HL-60 (cell line): Measurements from ENCODE around the gene DLEU7.
A peak's percentile ranks its signal among the peaks of the same experiment; 100 is the strongest.

Experiments used
- DNase-seq, 2 experiments: peaks; one replicate each; pipeline ENCODE4 v3.0.0-alpha.2; 2010 to 2020; ENCODE audit warnings: low read depth in 1 of 2, low spot score in 1 of 2
- H3K27ac ChIP-seq: fragments of 250-450 bp; sonication (Bioruptor Pico); replicated peaks from 2 replicates; pipeline ENCODE4 v1.5.1; 2020; ENCODE audit warnings: mild to moderate bottlenecking, moderate library complexity
- H3K27me3 ChIP-seq: fragments of 250-450 bp; sonication (Bioruptor Pico); 2 replicates; pipeline ENCODE4 v1.5.1; 2021; ENCODE audit warnings: mild to moderate bottlenecking, moderate library complexity; ENCODE audit not compliant: insufficient read depth, poor library complexity, severe bottlenecking
- H3K4me3 ChIP-seq: replicated peaks from 2 replicates; pipeline ENCODE4 v1.5.1; 2011; ENCODE audit warnings: mild to moderate bottlenecking, control low read depth, low read length; ENCODE audit not compliant: insufficient read depth
- GABPA ChIP-seq: IDR thresholded peaks from 2 replicates; pipeline ENCODE4 v1.6.1; 2012; ENCODE audit warnings: low read depth
- POLR2AphosphoS5 ChIP-seq: IDR thresholded peaks from 2 replicates; pipeline ENCODE4 v1.6.1; 2012; ENCODE audit warnings: low read depth
- SPI1 ChIP-seq: IDR thresholded peaks from 2 replicates; pipeline ENCODE4 v1.6.1; 2012; ENCODE audit warnings: low read depth, mild to moderate bottlenecking, borderline replicate concordance
- TF ChIP-seq, protein P1 (sequence below): IDR thresholded peaks from 2 replicates; pipeline ENCODE4 v1.6.1; 2012; ENCODE audit warnings: low read depth; ENCODE audit not compliant: insufficient replicate concordance
- TF ChIP-seq, protein P2 (sequence below): IDR thresholded peaks from one replicate; pipeline ENCODE4 v1.5.1; 2011; ENCODE audit warnings: low read length, control low read depth, inconsistent platforms; ENCODE audit not compliant: insufficient read depth

Gene DLEU7

DNA sequence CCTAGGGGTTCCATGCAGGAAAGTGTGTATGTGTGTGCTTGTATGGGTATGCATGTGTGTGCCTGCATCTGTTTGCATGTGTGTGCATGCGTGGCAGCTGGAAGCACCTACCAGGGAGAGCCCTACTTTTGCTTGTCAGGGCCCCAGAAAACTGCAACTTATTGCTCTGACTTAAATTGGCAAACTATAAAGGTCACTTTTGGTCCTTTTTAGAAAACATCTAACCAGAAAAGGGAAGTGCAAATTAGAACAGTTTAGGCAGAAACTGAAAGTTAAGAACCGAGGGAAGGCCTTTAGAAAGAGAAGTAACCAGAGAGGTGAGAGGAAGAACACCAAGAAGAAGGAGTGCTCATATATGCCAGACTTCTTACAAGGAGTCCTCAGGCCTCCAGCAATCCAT is 32.5 kb downstream of the DLEU7 start:
- H3K27me3 ChIP-seq, result no peaks in the 10 kb centered on the region
- peak; percentile 36 to 46 for DNase-seq
- H3K27ac ChIP-seq, result peak overlapping the region; percentile 50
- TF ChIP-seq, protein P1, sequence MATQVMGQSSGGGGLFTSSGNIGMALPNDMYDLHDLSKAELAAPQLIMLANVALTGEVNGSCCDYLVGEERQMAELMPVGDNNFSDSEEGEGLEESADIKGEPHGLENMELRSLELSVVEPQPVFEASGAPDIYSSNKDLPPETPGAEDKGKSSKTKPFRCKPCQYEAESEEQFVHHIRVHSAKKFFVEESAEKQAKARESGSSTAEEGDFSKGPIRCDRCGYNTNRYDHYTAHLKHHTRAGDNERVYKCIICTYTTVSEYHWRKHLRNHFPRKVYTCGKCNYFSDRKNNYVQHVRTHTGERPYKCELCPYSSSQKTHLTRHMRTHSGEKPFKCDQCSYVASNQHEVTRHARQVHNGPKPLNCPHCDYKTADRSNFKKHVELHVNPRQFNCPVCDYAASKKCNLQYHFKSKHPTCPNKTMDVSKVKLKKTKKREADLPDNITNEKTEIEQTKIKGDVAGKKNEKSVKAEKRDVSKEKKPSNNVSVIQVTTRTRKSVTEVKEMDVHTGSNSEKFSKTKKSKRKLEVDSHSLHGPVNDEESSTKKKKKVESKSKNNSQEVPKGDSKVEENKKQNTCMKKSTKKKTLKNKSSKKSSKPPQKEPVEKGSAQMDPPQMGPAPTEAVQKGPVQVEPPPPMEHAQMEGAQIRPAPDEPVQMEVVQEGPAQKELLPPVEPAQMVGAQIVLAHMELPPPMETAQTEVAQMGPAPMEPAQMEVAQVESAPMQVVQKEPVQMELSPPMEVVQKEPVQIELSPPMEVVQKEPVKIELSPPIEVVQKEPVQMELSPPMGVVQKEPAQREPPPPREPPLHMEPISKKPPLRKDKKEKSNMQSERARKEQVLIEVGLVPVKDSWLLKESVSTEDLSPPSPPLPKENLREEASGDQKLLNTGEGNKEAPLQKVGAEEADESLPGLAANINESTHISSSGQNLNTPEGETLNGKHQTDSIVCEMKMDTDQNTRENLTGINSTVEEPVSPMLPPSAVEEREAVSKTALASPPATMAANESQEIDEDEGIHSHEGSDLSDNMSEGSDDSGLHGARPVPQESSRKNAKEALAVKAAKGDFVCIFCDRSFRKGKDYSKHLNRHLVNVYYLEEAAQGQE, result no peak
- peak; percentile 99 for TF ChIP-seq SPI1
- H3K4me3 ChIP-seq, result no peak overlapping the region

DNA sequence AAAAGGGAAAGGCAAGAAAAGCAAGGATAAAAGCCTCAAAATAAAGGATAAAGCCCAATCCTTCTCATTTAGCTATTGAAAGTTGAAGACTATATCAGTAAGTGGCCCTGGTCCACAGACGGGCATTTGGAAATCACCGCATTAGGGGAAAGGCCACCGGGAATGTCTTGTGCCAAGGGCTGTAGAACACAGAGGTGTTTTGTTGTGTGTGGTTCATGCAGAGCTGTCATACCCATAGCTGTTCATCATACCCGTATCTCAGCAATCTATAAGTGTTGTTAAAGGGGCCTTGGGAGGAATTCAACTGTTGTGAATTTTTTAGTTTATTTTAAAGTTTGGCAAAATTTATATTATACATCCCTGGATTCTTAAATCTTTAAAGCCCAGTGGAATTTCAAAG is 33.0 kb downstream of the DLEU7 start:
- Histone ChIP-seq H3K27me3 (no peaks in the 10 kb centered on the region), H3K27ac (peak overlapping the region; percentile 50), H3K4me3 (no peak overlapping the region)
- TF ChIP-seq POLR2AphosphoS5 (no peak), GABPA (no peak), SPI1 (no peak)
- TF ChIP-seq, protein P1, result no peak
- TF ChIP-seq, protein P2, sequence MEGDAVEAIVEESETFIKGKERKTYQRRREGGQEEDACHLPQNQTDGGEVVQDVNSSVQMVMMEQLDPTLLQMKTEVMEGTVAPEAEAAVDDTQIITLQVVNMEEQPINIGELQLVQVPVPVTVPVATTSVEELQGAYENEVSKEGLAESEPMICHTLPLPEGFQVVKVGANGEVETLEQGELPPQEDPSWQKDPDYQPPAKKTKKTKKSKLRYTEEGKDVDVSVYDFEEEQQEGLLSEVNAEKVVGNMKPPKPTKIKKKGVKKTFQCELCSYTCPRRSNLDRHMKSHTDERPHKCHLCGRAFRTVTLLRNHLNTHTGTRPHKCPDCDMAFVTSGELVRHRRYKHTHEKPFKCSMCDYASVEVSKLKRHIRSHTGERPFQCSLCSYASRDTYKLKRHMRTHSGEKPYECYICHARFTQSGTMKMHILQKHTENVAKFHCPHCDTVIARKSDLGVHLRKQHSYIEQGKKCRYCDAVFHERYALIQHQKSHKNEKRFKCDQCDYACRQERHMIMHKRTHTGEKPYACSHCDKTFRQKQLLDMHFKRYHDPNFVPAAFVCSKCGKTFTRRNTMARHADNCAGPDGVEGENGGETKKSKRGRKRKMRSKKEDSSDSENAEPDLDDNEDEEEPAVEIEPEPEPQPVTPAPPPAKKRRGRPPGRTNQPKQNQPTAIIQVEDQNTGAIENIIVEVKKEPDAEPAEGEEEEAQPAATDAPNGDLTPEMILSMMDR, result no peak
- DNase-seq, result no peak

DNA sequence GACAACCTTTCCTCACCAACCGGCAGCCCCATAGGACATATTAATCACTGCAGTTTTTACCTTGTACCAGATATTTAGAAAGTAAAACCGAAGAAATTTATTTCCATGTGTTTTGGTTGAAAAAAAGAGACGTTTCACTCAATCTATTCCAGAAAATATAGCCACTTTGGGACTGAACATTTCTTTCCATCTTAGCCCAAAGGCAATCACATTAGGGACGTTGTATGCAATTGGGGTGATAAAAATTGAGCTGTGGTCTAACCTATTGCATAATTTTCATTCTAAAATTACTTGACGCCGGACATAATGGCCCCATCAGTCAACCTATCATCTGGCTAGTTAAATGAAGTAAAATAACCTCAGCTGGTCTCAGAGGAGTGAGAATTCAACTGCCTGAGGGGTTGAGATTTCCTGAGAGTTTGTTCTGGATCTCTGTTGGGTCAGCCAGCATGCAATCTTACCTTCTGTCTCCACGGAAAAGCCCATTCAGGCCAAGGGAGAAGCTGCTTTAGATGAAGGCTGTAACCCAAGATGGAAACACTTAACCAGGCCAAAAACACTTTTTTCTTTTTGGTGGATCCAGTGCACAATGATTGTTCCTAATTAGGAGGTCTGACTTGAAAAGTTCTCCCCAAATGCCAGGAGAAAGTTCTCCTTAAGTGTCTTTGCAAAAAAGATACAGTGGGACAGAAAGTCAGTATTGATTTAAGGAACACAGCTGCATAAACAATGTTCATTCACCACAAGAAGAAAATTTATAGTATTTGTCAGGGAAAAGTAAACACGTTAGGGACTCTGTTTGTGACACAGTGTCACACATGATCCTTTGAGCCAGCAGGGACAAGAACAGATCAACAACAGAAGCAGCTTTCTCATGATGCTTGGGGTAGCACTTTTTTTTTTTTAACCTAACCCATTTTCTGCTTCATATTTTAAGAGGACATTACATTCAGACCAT is 34.1 kb downstream of the DLEU7 start:
- no peak overlapping the region for H3K4me3 ChIP-seq
- TF ChIP-seq, protein P1, result no peak
- TF ChIP-seq SPI1 (no peak), POLR2AphosphoS5 (no peak)
- TF ChIP-seq, protein P2, result no peak
- DNase-seq, result no peak
- H3K27ac ChIP-seq, result no peak overlapping the region
- H3K27me3 ChIP-seq, result no peaks in the 10 kb centered on the region
